GM23338 (cell line): ENCODE data around the gene DNAH10. TPM values are rescaled to one million over a fixed set of nuclear protein-coding genes. Genes with fewer than 3 reads are reported as not detected.

Experiments used
- ATAC-seq: fragments of 200-7000 bp; cut with Tn5 transposase; 3 replicates; pipeline ENCODE4 v1.9.1; 2020
- DNase-seq: peaks from one replicate; pipeline ENCODE4 v3.0.0-alpha.2; 2015; ENCODE audit warnings: low spot score
- H2AFZ ChIP-seq: fragments of 200-600 bp; sonication (generic); 2 replicates; pipeline ENCODE4 v1.8.0; 2016; ENCODE audit warnings: antibody characterized with exemption, mild to moderate bottlenecking, moderate library complexity
- H3F3A ChIP-seq: fragments of 200-600 bp; sonication (generic); replicated peaks from 2 replicates; pipeline ENCODE4 v1.8.0; 2017; ENCODE audit warnings: antibody characterized with exemption, mixed run types, low read depth
- H3K27ac ChIP-seq: fragments of 200-600 bp; sonication (generic); 2 replicates; pipeline ENCODE4 v1.6.1; 2016; ENCODE audit warnings: low read depth
- H3K27me3 ChIP-seq: fragments of 200-600 bp; sonication (generic); 2 replicates; pipeline ENCODE4 v1.8.0; 2016; ENCODE audit warnings: mild to moderate bottlenecking, mixed run types, moderate library complexity; ENCODE audit not compliant: insufficient read depth
- H3K36me3 ChIP-seq: fragments of 200-600 bp; sonication (generic); 2 replicates; pipeline ENCODE4 v1.8.0; 2016; ENCODE audit warnings: mild to moderate bottlenecking; ENCODE audit not compliant: insufficient read depth
- H3K4me1 ChIP-seq: fragments of 200-600 bp; sonication (generic); 2 replicates; pipeline ENCODE4 v1.8.0; 2016; ENCODE audit warnings: mild to moderate bottlenecking, moderate library complexity; ENCODE audit not compliant: insufficient read depth
- H3K4me2 ChIP-seq: fragments of 200-600 bp; sonication (generic); 2 replicates; pipeline ENCODE4 v1.7.1; 2017; ENCODE audit warnings: mixed run types
- H3K4me3 ChIP-seq: fragments of 200-600 bp; sonication (generic); 2 replicates; pipeline ENCODE4 v1.6.1; 2016; ENCODE audit warnings: mixed run types
- H3K79me2 ChIP-seq: fragments of 200-600 bp; sonication (generic); replicated peaks from 2 replicates; pipeline ENCODE4 v1.8.0; 2017; ENCODE audit warnings: mild to moderate bottlenecking; ENCODE audit not compliant: insufficient read depth
- H3K9me2 ChIP-seq: fragments of 200-600 bp; sonication (generic); 2 replicates; pipeline ENCODE4 v1.8.0; 2017; ENCODE audit not compliant: insufficient read depth
- H4K20me1 ChIP-seq: fragments of 200-600 bp; sonication (generic); replicated peaks from 2 replicates; pipeline ENCODE4 v1.8.0; 2017; ENCODE audit warnings: mild to moderate bottlenecking; ENCODE audit not compliant: insufficient read depth
- H3K27ac Mint-ChIP-seq: 2 replicates; pipeline ENCODE4 v1.8.0; 2020; ENCODE audit warnings: inconsistent platforms, mild to moderate bottlenecking, moderate library complexity, mixed read lengths
- H3K27me3 Mint-ChIP-seq: 3 replicates; pipeline ENCODE4 v1.8.0; 2022; ENCODE audit warnings: low read depth, mild to moderate bottlenecking, moderate library complexity, mixed read lengths, inconsistent platforms; ENCODE audit not compliant: insufficient read depth, poor library complexity
- H3K36me3 Mint-ChIP-seq: 3 replicates; pipeline ENCODE4 v1.8.0; 2021; ENCODE audit warnings: low read depth, mild to moderate bottlenecking, inconsistent platforms, moderate library complexity, mixed read lengths
- H3K4me1 Mint-ChIP-seq: 3 replicates; pipeline ENCODE4 v1.8.0; 2020; ENCODE audit warnings: mild to moderate bottlenecking, inconsistent platforms, mixed read lengths
- H3K4me3 Mint-ChIP-seq: 3 replicates; pipeline ENCODE4 v1.8.0; 2021; ENCODE audit warnings: moderate library complexity, mild to moderate bottlenecking, inconsistent platforms, mixed read lengths
- H3K9me3 Mint-ChIP-seq: 3 replicates; pipeline ENCODE4 v1.8.0; 2020; ENCODE audit warnings: moderate library complexity, mild to moderate bottlenecking, inconsistent platforms, mixed read lengths
- CREB1 ChIP-seq: fragments of 250-450 bp; sonication (Bioruptor Pico); IDR thresholded peaks from 2 replicates; pipeline ENCODE4 v1.5.0; 2020; ENCODE audit warnings: low read depth, mild to moderate bottlenecking, moderate library complexity
- EZH2 ChIP-seq: fragments of 200-600 bp; sonication (generic); IDR thresholded peaks from one replicate; pipeline ENCODE4 v1.8.0; 2017; ENCODE audit warnings: antibody characterized with exemption, mild to moderate bottlenecking, low read depth; ENCODE audit not compliant: unreplicated experiment
- EZH2phosphoT487 ChIP-seq: fragments of 200-600 bp; sonication (generic); IDR thresholded peaks from one replicate; pipeline ENCODE4 v1.8.1; 2018; ENCODE audit warnings: antibody characterized with exemption; ENCODE audit not compliant: unreplicated experiment
- NANOG ChIP-seq: IDR thresholded peaks from 2 replicates; pipeline ENCODE4 v1.6.1; 2016; ENCODE audit warnings: antibody characterized with exemption, borderline replicate concordance
- STAT1 ChIP-seq: IDR thresholded peaks from one replicate; pipeline ENCODE4 v1.6.1; 2016; ENCODE audit warnings: antibody characterized with exemption; ENCODE audit not compliant: unreplicated experiment
- ZNF114 ChIP-seq: fragments of 250-450 bp; sonication (Bioruptor Pico); IDR thresholded peaks from 2 replicates; pipeline ENCODE4 v1.5.0; 2020; ENCODE audit warnings: mild to moderate bottlenecking, moderate library complexity
- ZNF331 ChIP-seq: fragments of 250-450 bp; sonication (Bioruptor Pico); IDR thresholded peaks from 2 replicates; pipeline ENCODE4 v1.5.0; 2020; ENCODE audit warnings: low read depth, mild to moderate bottlenecking, moderate library complexity
- polyA plus RNA-seq: library from polyadenylated mRNA; unstranded; fragments of >200 nt; fragmentation: Nextera tagmentation; extraction: Ambion mirVana; gene quantifications from 2 replicates; pipeline ENCODE4 v1.2.1, GENCODE V29; 2016
- total RNA-seq: library from RNA; depleted of rRNA; stranded (reverse); fragments of >200 nt; shearing (Covaris generic); gene quantifications from 2 replicates; pipeline ENCODE4 v1.2.3, GENCODE V29; 2014
- TF ChIP-seq, protein P1 (sequence below), 2 experiments: fragments of 200-600 bp in 1 of 2; sonication (generic) in 1 of 2; conservative IDR thresholded peaks; 2 replicates each; pipeline versions ENCODE4 v1.5.1 to v1.6.1; 2016 to 2017; ENCODE audit warnings: antibody characterized with exemption in 2 of 2, low read depth in 2 of 2, mild to moderate bottlenecking in 2 of 2, moderate library complexity in 1 of 2
- TF ChIP-seq, protein P2 (sequence below): IDR thresholded peaks from one replicate; pipeline ENCODE4 v1.6.1; 2018; ENCODE audit warnings: antibody characterized with exemption; ENCODE audit not compliant: unreplicated experiment
- TF ChIP-seq, protein P3 (sequence below): IDR thresholded peaks from 2 replicates; pipeline ENCODE4 v1.6.1; 2016; ENCODE audit warnings: antibody characterized with exemption

Gene DNAH10
- total and polyA plus RNA-seq, 2 experiments from 2014 or later: 0.03 TPM

DNA sequence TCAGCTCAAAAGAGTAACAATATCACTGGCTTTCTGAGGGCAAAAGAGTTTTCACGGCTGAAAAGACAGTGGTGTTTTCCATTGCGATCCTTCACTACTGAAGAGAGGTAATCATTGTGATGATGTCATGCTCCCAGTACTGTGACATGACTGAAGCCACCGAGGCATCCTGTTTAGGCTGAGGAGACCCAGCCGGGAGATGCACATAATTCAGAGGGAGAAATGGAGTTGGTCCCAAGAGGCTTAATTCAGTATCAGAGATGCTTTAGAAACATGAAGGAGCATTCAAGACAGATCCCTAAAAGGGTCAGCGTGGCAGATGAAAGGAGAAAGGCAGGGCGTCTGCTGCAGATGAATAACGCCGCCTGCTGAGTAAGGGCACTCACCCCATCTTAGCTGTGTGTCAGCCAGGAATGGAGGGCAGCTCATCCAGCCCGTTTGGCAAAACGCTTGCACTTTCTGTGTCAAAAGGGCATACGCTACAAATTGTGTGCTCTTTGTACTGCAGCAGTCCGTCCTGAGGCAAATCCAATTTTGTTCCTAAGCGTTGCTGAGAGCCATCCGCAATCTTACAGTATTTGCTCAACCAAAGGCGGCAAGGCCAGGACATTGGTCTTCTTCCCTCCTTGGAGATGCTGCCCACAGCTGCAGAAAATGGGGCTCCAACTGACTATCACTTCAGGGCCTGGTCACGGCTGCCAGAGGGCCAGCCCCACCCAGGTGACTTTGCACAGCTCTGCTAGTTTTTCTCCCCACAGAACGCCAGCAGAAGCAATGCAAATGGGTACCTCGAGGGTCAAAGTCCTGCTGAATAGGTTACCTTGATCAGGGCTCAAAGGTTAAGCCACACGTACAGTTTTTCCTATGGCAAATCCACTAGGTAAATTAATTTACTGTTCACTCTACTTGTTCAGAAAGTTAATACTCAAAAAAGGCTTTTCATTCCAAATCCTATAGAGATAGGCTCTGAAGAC, 187.0 kb downstream of the DNAH10 start (continued):
- TF ChIP-seq ZNF114 (CRISPR knock-in tag) (no peak), EZH2 (no peak), NANOG (no peak), CREB1 (no peak), STAT1 (no peak)
- TF ChIP-seq, protein P1, sequence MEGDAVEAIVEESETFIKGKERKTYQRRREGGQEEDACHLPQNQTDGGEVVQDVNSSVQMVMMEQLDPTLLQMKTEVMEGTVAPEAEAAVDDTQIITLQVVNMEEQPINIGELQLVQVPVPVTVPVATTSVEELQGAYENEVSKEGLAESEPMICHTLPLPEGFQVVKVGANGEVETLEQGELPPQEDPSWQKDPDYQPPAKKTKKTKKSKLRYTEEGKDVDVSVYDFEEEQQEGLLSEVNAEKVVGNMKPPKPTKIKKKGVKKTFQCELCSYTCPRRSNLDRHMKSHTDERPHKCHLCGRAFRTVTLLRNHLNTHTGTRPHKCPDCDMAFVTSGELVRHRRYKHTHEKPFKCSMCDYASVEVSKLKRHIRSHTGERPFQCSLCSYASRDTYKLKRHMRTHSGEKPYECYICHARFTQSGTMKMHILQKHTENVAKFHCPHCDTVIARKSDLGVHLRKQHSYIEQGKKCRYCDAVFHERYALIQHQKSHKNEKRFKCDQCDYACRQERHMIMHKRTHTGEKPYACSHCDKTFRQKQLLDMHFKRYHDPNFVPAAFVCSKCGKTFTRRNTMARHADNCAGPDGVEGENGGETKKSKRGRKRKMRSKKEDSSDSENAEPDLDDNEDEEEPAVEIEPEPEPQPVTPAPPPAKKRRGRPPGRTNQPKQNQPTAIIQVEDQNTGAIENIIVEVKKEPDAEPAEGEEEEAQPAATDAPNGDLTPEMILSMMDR (conservative IDR thresholded peaks at IDR 0.05; ENCODE audit: low read depth in 2 of 2): no peak
- TF ChIP-seq, protein P2, sequence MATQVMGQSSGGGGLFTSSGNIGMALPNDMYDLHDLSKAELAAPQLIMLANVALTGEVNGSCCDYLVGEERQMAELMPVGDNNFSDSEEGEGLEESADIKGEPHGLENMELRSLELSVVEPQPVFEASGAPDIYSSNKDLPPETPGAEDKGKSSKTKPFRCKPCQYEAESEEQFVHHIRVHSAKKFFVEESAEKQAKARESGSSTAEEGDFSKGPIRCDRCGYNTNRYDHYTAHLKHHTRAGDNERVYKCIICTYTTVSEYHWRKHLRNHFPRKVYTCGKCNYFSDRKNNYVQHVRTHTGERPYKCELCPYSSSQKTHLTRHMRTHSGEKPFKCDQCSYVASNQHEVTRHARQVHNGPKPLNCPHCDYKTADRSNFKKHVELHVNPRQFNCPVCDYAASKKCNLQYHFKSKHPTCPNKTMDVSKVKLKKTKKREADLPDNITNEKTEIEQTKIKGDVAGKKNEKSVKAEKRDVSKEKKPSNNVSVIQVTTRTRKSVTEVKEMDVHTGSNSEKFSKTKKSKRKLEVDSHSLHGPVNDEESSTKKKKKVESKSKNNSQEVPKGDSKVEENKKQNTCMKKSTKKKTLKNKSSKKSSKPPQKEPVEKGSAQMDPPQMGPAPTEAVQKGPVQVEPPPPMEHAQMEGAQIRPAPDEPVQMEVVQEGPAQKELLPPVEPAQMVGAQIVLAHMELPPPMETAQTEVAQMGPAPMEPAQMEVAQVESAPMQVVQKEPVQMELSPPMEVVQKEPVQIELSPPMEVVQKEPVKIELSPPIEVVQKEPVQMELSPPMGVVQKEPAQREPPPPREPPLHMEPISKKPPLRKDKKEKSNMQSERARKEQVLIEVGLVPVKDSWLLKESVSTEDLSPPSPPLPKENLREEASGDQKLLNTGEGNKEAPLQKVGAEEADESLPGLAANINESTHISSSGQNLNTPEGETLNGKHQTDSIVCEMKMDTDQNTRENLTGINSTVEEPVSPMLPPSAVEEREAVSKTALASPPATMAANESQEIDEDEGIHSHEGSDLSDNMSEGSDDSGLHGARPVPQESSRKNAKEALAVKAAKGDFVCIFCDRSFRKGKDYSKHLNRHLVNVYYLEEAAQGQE: no peak

DNA sequence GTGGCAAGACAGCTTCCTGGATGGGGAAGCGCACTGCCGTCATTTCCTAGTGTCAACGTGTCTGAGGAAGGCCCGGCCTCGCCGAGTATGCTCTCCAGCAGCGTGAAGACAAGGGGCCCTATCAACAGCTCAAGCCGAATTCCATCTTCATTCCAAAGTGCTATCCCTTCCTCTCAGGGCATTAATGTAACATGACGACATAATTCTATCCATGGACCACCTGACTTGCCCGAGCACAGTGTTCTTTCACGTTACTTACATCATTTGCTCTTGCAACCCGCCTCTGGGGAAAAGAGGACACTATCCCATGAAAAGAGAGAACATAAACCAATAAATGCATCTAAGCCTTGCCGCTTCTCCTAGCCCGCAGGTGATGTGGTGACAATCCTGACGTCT, 187.7 kb downstream of the DNAH10 start:
- DNase-seq (no peak), ATAC-seq (no peak)
- Histone ChIP-seq H3K9me2 (no peaks in the 10 kb centered on the region), H3K4me3 (no peak overlapping the region), H3K79me2 (no peaks in the 10 kb centered on the region), H3K4me2 (no peak overlapping the region), H3K27me3 (peaks cover 20% of the 10 kb centered on the region), H3K4me1 (no peaks in the 10 kb centered on the region), H3F3A (no peaks in the 10 kb centered on the region), H4K20me1 (no peaks in the 10 kb centered on the region), H3K27ac (no peak overlapping the region), H2AFZ (no peak overlapping the region), H3K36me3 (no peaks in the 10 kb centered on the region)
- H3K27me3 Mint-ChIP-seq: peaks cover 10% of the 10 kb centered on the region
- H3K4me3 Mint-ChIP-seq: no peak overlapping the region
- H3K36me3 Mint-ChIP-seq: no peaks in the 10 kb centered on the region
- no peaks in the 10 kb centered on the region for H3K9me3 Mint-ChIP-seq
- no peak overlapping the region for H3K27ac Mint-ChIP-seq
- no peaks in the 10 kb centered on the region; the same call in 2 of the 3 replicates for H3K4me1 Mint-ChIP-seq
- TF ChIP-seq ZNF114 (CRISPR knock-in tag) (no peak), NANOG (no peak), EZH2phosphoT487 (no peak), STAT1 (no peak), CREB1 (no peak), ZNF331 (CRISPR knock-in tag) (no peak)
- TF ChIP-seq, protein P3, sequence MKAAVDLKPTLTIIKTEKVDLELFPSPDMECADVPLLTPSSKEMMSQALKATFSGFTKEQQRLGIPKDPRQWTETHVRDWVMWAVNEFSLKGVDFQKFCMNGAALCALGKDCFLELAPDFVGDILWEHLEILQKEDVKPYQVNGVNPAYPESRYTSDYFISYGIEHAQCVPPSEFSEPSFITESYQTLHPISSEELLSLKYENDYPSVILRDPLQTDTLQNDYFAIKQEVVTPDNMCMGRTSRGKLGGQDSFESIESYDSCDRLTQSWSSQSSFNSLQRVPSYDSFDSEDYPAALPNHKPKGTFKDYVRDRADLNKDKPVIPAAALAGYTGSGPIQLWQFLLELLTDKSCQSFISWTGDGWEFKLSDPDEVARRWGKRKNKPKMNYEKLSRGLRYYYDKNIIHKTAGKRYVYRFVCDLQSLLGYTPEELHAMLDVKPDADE: no peak
- TF ChIP-seq, protein P1 (conservative IDR thresholded peaks at IDR 0.05; ENCODE audit: low read depth in 2 of 2): no peak
- TF ChIP-seq, protein P2: no peak
